DMS153 treated with DMSO at 0.1 percent for 48 hours (cell line): Measurements from ENCODE around the gene PSAPL1.

Experiments used
- DNase-seq: peaks from one replicate; lab custom pipeline; 2025; ENCODE audit not compliant: unreplicated experiment; lab: John Stamatoyannopoulos, UW

PSAPL1 gene

GRCh38 chr4:7420661-7421040 is 14.1 kb downstream of the PSAPL1 start:
- no peak for DNase-seq

GRCh38 chr4:7419961-7420660 is 14.6 kb downstream of the PSAPL1 start:
- no peak for DNase-seq

DNA sequence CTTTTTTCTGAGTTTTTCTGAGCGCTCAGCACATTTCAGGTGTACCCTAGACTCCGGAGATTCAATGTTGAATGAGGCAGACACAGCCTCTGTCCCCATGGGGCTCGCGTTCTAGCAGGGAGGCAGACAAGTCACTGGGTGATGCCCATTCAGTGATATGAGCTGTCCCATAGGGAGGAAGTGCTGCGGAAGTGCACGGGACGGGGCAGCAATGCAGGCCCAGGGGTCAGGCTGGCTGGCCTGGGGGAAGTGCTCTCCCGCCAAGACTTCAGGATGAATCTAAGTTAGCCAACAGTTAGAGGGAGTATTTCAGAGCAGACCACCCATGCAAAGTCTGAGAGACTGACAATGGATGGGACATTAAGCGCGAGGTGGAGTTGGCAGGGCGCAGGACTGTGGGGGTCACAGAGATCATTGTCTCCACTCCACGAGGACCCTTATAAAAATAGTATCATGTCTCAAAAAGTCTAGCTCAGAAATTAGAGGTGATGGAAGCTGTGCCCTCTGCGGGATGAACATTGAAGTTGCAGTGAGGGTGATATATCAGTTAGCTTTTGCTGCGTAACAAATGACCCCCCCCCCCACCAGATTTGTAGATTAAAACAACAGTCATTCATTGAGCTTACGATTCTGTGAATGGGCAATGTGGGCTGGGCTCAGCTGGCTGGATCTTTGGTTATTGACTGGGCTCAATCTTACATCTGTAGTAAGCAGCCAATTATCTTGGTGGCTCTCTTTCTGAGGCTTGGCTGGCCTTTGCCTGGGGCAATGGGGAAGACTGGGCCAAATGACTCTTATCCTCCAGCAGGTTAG is 16.4 kb downstream of the PSAPL1 start:
- no peak for DNase-seq

DNA sequence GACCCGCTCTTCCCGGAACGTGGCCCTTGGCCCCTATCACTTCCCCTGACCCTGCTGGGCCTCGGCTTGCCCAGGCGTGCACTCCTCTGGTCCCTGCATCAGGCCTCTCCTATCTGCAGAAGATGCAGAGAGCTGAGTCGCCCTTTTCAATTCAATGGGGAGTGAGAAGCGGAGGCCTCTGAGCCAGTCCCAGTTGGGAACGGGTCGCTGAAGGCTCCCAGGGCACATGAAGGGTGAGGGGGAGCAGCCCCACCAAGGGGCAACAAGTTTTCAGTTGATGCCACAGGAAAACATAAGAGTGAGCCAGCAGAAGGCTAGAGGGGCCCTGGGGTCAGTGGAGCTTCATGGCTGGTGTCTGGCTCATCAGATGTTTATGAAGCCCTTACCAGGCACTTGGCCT is 17.1 kb downstream of the PSAPL1 start:
- DNase-seq: no peak

GRCh38 chr4:7416745-7417432 is 17.8 kb downstream of the PSAPL1 start:
- DNase-seq: no peak

DNA sequence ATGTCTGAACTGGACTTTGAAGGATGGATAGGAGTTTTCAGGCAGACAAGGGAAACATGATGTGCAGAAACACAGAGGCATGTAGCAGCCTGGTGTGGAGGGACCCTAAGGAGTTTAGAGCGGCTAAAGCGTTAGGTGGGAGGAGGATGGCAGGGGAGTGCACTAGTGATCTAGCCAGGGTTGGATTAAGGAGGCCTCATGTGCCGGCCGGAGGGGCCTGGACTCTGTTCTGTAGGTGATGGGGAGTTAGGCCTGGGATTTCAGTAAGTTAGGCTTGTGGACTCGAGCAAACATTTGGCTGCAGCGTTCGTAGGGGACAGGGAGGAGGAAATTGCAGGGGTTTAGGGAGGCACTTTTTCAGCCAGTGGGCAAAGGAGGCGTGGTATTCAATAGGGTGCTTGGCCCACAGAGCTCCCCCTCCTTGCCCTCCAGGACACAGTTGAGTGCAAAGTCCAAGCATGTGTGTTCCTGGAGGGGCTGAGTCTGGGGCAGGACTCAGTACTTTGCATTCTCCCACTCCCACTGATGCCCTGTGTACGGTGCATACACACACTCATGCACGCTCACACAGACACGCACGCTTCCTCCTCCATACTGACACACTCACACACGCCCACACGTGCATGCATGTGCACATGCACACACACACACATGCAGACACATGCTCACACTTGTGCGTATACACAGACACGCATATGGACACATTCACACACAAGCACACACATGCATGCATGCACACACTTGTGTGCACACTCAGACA is 18.6 kb downstream of the PSAPL1 start:
- DNase-seq: no peak

- DNase-seq: no peak
Observed at GRCh38 chr4:7414736-7415510, 19.8 kb downstream of the PSAPL1 start.

GRCh38 chr4:7414046-7414445 is 20.7 kb downstream of the PSAPL1 start:
- no peak for DNase-seq

- no peak for DNase-seq
Observed at GRCh38 chr4:7412554-7412912, 22.2 kb downstream of the PSAPL1 start.

DNA sequence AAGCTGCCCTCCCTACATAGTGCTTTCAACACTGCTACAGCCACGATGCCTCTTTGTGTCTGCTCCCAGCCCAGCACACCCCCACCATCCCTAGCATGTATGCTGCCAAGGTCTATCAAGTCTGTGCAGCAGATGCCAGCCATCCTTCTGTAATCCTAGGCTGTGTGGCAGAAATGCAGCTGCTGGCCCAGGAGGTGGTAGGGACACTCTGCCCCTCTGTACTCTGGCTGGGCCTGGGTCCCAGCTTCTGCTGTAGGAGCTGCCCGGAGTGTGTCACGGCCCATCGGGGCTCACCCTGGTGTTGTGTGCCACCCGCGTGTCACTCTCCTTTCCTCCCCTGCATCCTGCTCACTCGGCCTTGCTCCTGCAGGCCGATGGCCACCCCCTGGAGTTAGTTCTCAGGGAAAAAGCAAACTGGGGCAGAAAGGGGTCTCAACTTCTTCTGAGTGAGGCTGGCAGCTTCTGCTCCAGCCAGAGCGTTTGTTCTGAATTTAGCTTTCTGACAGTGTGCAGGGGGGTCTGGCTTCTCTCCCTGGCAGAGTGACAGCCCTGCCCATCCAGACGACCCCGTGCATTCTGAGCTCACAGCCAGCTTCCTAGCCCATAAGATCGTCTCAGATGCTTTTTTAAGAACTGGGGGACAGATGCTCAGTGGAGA is 22.7 kb downstream of the PSAPL1 start:
- no peak for DNase-seq

- no peak for DNase-seq
Observed at GRCh38 chr4:7411491-7411890, 23.2 kb downstream of the PSAPL1 start.

GRCh38 chr4:7410446-7410845 is 24.3 kb downstream of the PSAPL1 start:
- DNase-seq: no peak

DNA sequence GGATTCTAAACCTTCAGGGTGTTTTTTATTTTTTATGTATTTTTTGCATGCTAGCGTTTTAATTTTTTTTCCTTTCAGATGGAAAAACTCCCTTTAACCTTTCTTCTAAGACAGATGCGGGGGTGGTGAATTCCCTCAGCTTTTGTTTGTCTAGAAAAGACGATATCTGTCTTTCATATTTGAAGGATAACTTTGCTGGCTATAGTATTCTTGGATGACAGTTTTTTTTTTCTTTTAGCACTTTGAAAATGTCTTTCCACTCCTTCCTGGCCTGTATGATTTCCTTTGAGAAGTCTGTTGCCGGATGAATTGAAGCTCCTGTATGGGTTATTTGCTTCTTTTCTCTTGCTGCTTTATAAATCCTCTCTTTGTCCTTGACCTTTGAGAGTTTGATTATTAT is 26.6 kb downstream of the PSAPL1 start:
- DNase-seq: no peak

GRCh38 chr4:7403001-7403400 is 31.7 kb downstream of the PSAPL1 start:
- no peak for DNase-seq

- no peak for DNase-seq
Observed at GRCh38 chr4:7402526-7402925, 32.2 kb downstream of the PSAPL1 start.

DNA sequence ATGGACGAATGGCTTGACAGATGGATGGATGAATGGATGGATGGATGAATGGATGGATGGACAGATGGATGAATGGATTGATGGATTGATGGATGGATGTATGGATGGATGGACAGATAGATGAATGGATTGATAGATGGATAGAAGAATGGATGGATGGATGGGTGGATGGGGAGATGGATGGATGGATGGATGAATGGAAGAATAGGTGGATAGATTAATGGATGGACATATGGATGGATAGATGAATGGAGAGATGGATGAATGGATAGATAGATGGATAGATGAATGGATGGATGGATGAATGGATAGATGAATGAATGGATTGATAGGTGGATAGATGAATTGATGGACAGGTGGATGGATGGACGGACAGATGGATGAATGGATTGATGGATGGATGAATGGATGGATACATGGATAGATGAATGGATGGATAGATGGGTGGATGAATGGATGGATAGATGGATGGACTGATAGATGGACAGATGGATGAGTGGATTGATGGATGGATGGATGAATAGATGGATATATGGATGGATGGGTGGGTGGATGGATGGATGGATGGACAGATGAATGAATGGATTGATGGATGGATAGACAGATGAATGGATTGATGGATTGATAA is 33.9 kb downstream of the PSAPL1 start:
- DNase-seq: no peak

GRCh38 chr4:7399440-7400234 is 35.1 kb downstream of the PSAPL1 start:
- DNase-seq: no peak

- no peak for DNase-seq
Observed at GRCh38 chr4:7398788-7399439, 35.8 kb downstream of the PSAPL1 start.
